OCI-LY7 (cell line): ENCODE data around the gene AHCYL1. TPM values are rescaled to one million over a fixed set of nuclear protein-coding genes. Genes with fewer than 3 reads are reported as not detected.
"Not testable (repeated sequence)": the region's sequence is repeated elsewhere in the genome, so short reads cannot be mapped to it uniquely, and the experiment has no call there.

Experiments
- BruUV-seq: library from RNA; stranded (reverse); fragments of 400-500 nt; replicated peaks from 2 replicates; lab custom pipeline; 2021; lab: Mats Ljungman, UMichigan
- CTCF ChIA-PET: fragments of 300-600 bp; sonication (Branson Sonifier 250); formaldehyde crosslinking; loops from one replicate; lab custom pipeline; 2022; ENCODE audit warnings: antibody characterized with exemption; ENCODE audit not compliant: unreplicated experiment; lab: Charles Lee
- POLR2A ChIA-PET: fragments of 300-600 bp; sonication (Branson Sonifier 250); formaldehyde crosslinking; loops from one replicate; lab custom pipeline; 2022; ENCODE audit warnings: antibody characterized with exemption; lab: Charles Lee
- DNase-seq: peaks from one replicate; pipeline ENCODE4 v3.0.0-alpha.2; 2015; ENCODE audit warnings: low spot score
- H2AFZ ChIP-seq: fragments of 200-600 bp; sonication (generic), shearing (Covaris generic); 2 replicates; pipeline ENCODE4 v1.6.1; 2014; ENCODE audit warnings: mild to moderate bottlenecking, antibody characterized with exemption, low read length, moderate library complexity
- H3K27ac ChIP-seq: fragments of 200-600 bp; sonication (generic); 2 replicates; pipeline ENCODE4 v1.5.1; 2014; ENCODE audit warnings: mixed run types, low read depth, mild to moderate bottlenecking, moderate library complexity, low read length, inconsistent platforms; ENCODE audit not compliant: poor library complexity, severe bottlenecking
- H3K36me3 ChIP-seq: fragments of 200-600 bp; sonication (generic); 2 replicates; pipeline ENCODE4 v1.6.1; 2014; ENCODE audit warnings: mild to moderate bottlenecking, antibody characterized with exemption, low read length, moderate library complexity, mixed read lengths; ENCODE audit not compliant: insufficient read depth
- H3K4me1 ChIP-seq: fragments of 200-600 bp; sonication (generic); 2 replicates; pipeline ENCODE4 v1.5.1; 2014; ENCODE audit warnings: mild to moderate bottlenecking, low read length; ENCODE audit not compliant: insufficient read depth, poor library complexity, severe bottlenecking
- H3K4me2 ChIP-seq: fragments of 200-600 bp; sonication (generic); 2 replicates; pipeline ENCODE4 v1.6.1; 2014; ENCODE audit warnings: mild to moderate bottlenecking, low read length
- H3K4me3 ChIP-seq: fragments of 200-600 bp; sonication (generic); 2 replicates; pipeline ENCODE4 v1.5.1; 2014; ENCODE audit warnings: mild to moderate bottlenecking, low read depth, low read length; ENCODE audit not compliant: poor library complexity, severe bottlenecking
- H3K79me2 ChIP-seq: fragments of 200-600 bp; sonication (generic); 2 replicates; pipeline ENCODE4 v1.6.1; 2016; ENCODE audit warnings: low read depth, mild to moderate bottlenecking, low read length, moderate library complexity, mixed read lengths; ENCODE audit not compliant: insufficient read depth
- H3K9me2 ChIP-seq: fragments of 200-600 bp; sonication (generic); 2 replicates; pipeline ENCODE4 v1.6.1; 2016; ENCODE audit warnings: mild to moderate bottlenecking, low read length, mixed read lengths; ENCODE audit not compliant: insufficient read depth
- H3K9me3 ChIP-seq: fragments of 200-600 bp; sonication (generic); 2 replicates; pipeline ENCODE4 v1.6.1; 2014; ENCODE audit warnings: mild to moderate bottlenecking, mixed run types, low read length, mixed read lengths
- H4K20me1 ChIP-seq: fragments of 200-600 bp; sonication (generic); 2 replicates; pipeline ENCODE4 v1.6.1; 2014; ENCODE audit warnings: mild to moderate bottlenecking, antibody characterized with exemption, low read length, moderate library complexity, mixed read lengths; ENCODE audit not compliant: insufficient read depth
- CTCF ChIP-seq: fragments of 200-600 bp; sonication (generic); conservative IDR thresholded peaks from 2 replicates; pipeline ENCODE4 v1.5.1; 2014; ENCODE audit warnings: mild to moderate bottlenecking, antibody characterized with exemption, low read length, moderate library complexity, mixed read lengths
- EZH2phosphoT487 ChIP-seq: fragments of 200-600 bp; sonication (generic); IDR thresholded peaks from 2 replicates; pipeline ENCODE4 v1.6.1; 2018; ENCODE audit warnings: low read depth, borderline replicate concordance, mild to moderate bottlenecking, mixed run types, antibody characterized with exemption, low read length, moderate library complexity, mixed read lengths
- intact Hi-C: fragments of 100-400 bp; cut with micrococcal nuclease; formaldehyde crosslinking; loops from one replicate; pipeline ENCODE4 v1.10.0; 2022; ENCODE audit not compliant: unreplicated experiment
- total RNA-seq, 2 experiments: library from RNA; depleted of rRNA in 1 of 2; stranded (reverse); fragments of >200 nt in 1 of 2; shearing (Covaris generic) in 1 of 2; gene quantifications; 2 replicates each; pipeline ENCODE4 v1.2.3, GENCODE V29; 2014 to 2022

Gene AHCYL1
- total RNA-seq, 2 experiments from 2014 or later = 20.5 to 45.5 TPM

GRCh38 chr1:109948285-109948630, 36.3 kb upstream of the AHCYL1 start:
- Histone ChIP-seq H3K79me2 (no peaks in the 10 kb centered on the region), H3K36me3 (no peaks in the 10 kb centered on the region), H4K20me1 (no peaks in the 10 kb centered on the region), H3K4me3 (no peak overlapping the region), H3K27ac (no peak overlapping the region), H2AFZ (no peak overlapping the region), H3K4me1 (no peaks in the 10 kb centered on the region), H3K4me2 (no peak overlapping the region), H3K9me3 (no peaks in the 10 kb centered on the region), H3K9me2 (no peaks in the 10 kb centered on the region)
- BruUV-seq = no TSS peak
- DNase-seq = no peak
- TF ChIP-seq EZH2phosphoT487 (no peak), CTCF (no peak)
- ChIA-PET CTCF (no interaction called here), POLR2A (no interaction called here)
- intact Hi-C loops = no loop called here

DNA sequence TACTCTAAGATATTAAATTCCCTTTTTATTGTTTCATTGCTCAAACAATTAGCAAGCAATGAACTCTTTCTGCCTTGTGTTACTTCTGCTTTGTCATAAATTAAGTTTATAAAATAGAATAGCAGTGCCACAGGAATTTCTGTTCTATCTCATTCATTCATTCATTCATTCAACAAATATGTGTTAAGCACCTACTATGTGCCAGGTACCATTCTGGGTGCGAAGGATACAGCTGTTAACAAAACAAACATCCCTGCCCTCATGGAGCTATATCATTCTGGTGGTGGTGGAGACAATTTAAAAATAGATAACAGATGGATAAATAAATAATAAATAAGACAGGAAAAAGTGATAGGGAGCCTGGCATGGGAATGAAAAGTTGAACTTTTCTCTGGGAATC, 34.5 kb upstream of the AHCYL1 start:
- POLR2A ChIA-PET = no interaction called here
- intact Hi-C loops = no loop called here
- no peak overlapping the region for H3K4me2 ChIP-seq

GRCh38 chr1:109950509-109950908, 34.1 kb upstream of the AHCYL1 start:
- POLR2A ChIA-PET = no interaction called here
- no peaks in the 10 kb centered on the region for H4K20me1 ChIP-seq
- no peaks in the 10 kb centered on the region for H3K4me1 ChIP-seq
- H3K79me2 ChIP-seq = no peaks in the 10 kb centered on the region
- TF ChIP-seq CTCF (no peak), EZH2phosphoT487 (no peak)
- CTCF ChIA-PET = no interaction called here
- no peak overlapping the region for H3K4me2 ChIP-seq
- H3K9me3 ChIP-seq = no peaks in the 10 kb centered on the region
- BruUV-seq = no TSS peak
- no peak overlapping the region for H2AFZ ChIP-seq
- no peak for DNase-seq
- no peaks in the 10 kb centered on the region for H3K36me3 ChIP-seq
- no peaks in the 10 kb centered on the region for H3K9me2 ChIP-seq
- H3K27ac ChIP-seq = no peak overlapping the region
- no peak overlapping the region for H3K4me3 ChIP-seq
- intact Hi-C loops = no loop called here

More for the DNA sequence above, 34.5 kb upstream of the AHCYL1 start:
- H3K36me3 ChIP-seq = no peaks in the 10 kb centered on the region
- no peak overlapping the region for H3K4me3 ChIP-seq
- H4K20me1 ChIP-seq = no peaks in the 10 kb centered on the region
- no peaks in the 10 kb centered on the region for H3K9me2 ChIP-seq
- no TSS peak for BruUV-seq
- TF ChIP-seq CTCF (no peak), EZH2phosphoT487 (no peak)
- CTCF ChIA-PET = no interaction called here
- no peak for DNase-seq
- H3K9me3 ChIP-seq = no peaks in the 10 kb centered on the region
- no peak overlapping the region for H3K27ac ChIP-seq
- H3K4me1 ChIP-seq = no peaks in the 10 kb centered on the region
- H2AFZ ChIP-seq = no peak overlapping the region
- H3K79me2 ChIP-seq = no peaks in the 10 kb centered on the region

DNA sequence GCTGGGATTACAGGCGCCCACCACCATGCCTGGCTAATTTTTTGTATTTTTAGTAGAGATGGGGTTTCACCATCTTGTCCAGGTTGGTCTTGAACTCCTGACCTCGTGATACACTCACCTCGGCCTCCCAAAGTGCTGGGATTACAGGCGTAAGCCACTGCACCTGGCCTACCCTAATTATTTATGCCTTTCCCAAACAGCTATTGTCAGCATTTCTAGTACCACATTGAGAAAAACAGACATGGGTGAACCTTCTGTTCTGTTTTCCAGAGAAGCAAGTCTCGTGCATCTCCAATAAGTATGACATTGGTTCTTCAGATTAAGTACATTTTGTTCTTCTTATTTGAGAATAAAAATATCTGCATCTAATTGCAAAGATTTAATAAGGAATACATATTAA, 33.1 kb upstream of the AHCYL1 start:
- H3K36me3 ChIP-seq, H3K9me3 ChIP-seq, H2AFZ ChIP-seq, H3K9me2 ChIP-seq, POLR2A ChIA-PET, BruUV-seq, DNase-seq, H3K4me1 ChIP-seq, H3K4me3 ChIP-seq, intact Hi-C loops, H3K4me2 ChIP-seq, H4K20me1 ChIP-seq, H3K79me2 ChIP-seq, H3K27ac ChIP-seq, CTCF ChIA-PET: not testable (repeated sequence)
